DND-41 (cell line): ENCODE measurements around the gene NR5A1.

Experiments used
- ATAC-seq: fragments of 200-7000 bp; cut with Tn5 transposase; 3 replicates; pipeline ENCODE4 v1.9.1; 2021; ENCODE audit warnings: low read depth; ENCODE audit not compliant: insufficient read depth
- DNase-seq: peaks from one replicate; pipeline ENCODE4 v3.0.0-alpha.2; 2020
- H2AFZ ChIP-seq: 2 replicates; pipeline ENCODE4 v1.6.0; 2012; ENCODE audit warnings: low read depth, low read length
- H3K27ac ChIP-seq: 2 replicates; pipeline ENCODE4 v1.5.1; 2012; ENCODE audit warnings: low read length, inconsistent platforms
- H3K27me3 ChIP-seq: fragments of 200-600 bp; sonication (generic); 2 replicates; pipeline ENCODE4 v1.6.0; 2012; ENCODE audit warnings: low read length, mild to moderate bottlenecking, inconsistent platforms; ENCODE audit not compliant: insufficient read depth, poor library complexity
- H3K36me3 ChIP-seq: 2 replicates; pipeline ENCODE4 v1.5.1; 2012; ENCODE audit warnings: low read length, inconsistent platforms; ENCODE audit not compliant: insufficient read depth
- H3K4me1 ChIP-seq: 2 replicates; pipeline ENCODE4 v1.5.1; 2012; ENCODE audit warnings: mild to moderate bottlenecking, low read length; ENCODE audit not compliant: insufficient read depth
- H3K4me2 ChIP-seq: 2 replicates; pipeline ENCODE4 v1.6.0; 2012; ENCODE audit warnings: mild to moderate bottlenecking, moderate library complexity, low read length, inconsistent platforms; ENCODE audit not compliant: insufficient read depth
- H3K4me3 ChIP-seq, 2 experiments: fragments of 200-600 bp in 1 of 2; shearing (Covaris generic) in 1 of 2; 2 replicates each; pipeline ENCODE4 v1.5.1; 2012 to 2016; ENCODE audit warnings: inconsistent platforms in 2 of 2, low read length in 2 of 2, mild to moderate bottlenecking in 2 of 2, low read depth in 1 of 2, moderate library complexity in 1 of 2
- H3K79me2 ChIP-seq: 2 replicates; pipeline ENCODE4 v1.6.0; 2012; ENCODE audit warnings: low read length, inconsistent platforms; ENCODE audit not compliant: insufficient read depth
- H3K9ac ChIP-seq: 2 replicates; pipeline ENCODE4 v1.6.0; 2012; ENCODE audit warnings: low read depth, mild to moderate bottlenecking, inconsistent platforms, low read length, moderate library complexity
- H3K9me3 ChIP-seq: 2 replicates; pipeline ENCODE4 v1.5.1; 2012; ENCODE audit warnings: low read length, moderate library complexity, mild to moderate bottlenecking, inconsistent platforms; ENCODE audit not compliant: insufficient read depth, severe bottlenecking
- H4K20me1 ChIP-seq: 2 replicates; pipeline ENCODE4 v1.6.0; 2012; ENCODE audit warnings: low read length; ENCODE audit not compliant: insufficient read depth
- EZH2 ChIP-seq: IDR thresholded peaks from 3 replicates; pipeline ENCODE4 v1.6.1; 2012; ENCODE audit warnings: borderline replicate concordance, low read depth, mild to moderate bottlenecking, moderate library complexity, low read length, inconsistent platforms; ENCODE audit not compliant: severe bottlenecking
- TF ChIP-seq, protein P1 (sequence below): IDR thresholded peaks from 2 replicates; pipeline ENCODE4 v1.5.1; 2012; ENCODE audit warnings: borderline replicate concordance, low read length, moderate library complexity, mild to moderate bottlenecking; ENCODE audit not compliant: poor library complexity, severe bottlenecking; ENCODE audit errors: extremely low read depth

Gene NR5A1

DNA sequence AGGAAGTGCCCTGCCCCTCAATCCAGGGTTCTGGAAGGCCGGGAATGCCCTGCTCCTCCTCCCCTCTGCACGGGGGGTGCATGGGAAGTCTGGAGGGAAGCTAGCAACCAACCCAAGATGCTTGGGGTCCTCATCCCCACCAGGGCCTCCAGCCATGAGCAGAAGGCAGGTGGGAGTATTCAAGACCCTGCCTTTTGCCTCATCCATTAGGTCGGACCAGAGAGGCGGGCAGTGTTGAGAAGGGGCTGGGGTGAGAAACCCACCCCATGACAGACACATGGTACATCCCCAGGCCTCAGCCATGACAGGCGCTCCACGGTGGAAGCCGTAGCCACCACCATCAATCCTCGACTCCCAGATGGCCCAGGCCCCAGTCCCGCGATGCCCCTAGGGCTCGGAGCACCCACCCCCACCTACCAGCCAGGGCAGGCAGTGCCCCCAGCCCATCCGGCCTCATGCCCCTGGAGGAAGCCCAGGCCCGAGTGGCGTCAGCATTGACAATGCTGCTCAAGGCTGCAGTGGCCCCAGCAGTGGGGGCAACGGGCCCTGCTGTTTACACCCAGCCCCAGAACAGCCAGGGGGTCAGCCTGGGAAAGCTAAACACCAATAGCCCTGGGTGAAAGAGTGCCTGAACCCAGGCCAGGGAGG is 8.6 kb downstream of the NR5A1 start:
- Histone ChIP-seq H3K9me3 (no peaks in the 10 kb centered on the region), H3K36me3 (no peaks in the 10 kb centered on the region), H3K79me2 (no peaks in the 10 kb centered on the region), H3K4me1 (no peaks in the 10 kb centered on the region), H3K9ac (no peak overlapping the region), H2AFZ (no peak overlapping the region), H3K4me2 (no peak overlapping the region), H3K27me3 (no peaks in the 10 kb centered on the region), H3K4me3 (no peak overlapping the region), H4K20me1 (peaks cover 3% of the 10 kb centered on the region; the same call in 1 of the 2 replicates), H3K27ac (no peak overlapping the region)
- ATAC-seq = no peak
- DNase-seq = no peak
- TF ChIP-seq, protein P1, sequence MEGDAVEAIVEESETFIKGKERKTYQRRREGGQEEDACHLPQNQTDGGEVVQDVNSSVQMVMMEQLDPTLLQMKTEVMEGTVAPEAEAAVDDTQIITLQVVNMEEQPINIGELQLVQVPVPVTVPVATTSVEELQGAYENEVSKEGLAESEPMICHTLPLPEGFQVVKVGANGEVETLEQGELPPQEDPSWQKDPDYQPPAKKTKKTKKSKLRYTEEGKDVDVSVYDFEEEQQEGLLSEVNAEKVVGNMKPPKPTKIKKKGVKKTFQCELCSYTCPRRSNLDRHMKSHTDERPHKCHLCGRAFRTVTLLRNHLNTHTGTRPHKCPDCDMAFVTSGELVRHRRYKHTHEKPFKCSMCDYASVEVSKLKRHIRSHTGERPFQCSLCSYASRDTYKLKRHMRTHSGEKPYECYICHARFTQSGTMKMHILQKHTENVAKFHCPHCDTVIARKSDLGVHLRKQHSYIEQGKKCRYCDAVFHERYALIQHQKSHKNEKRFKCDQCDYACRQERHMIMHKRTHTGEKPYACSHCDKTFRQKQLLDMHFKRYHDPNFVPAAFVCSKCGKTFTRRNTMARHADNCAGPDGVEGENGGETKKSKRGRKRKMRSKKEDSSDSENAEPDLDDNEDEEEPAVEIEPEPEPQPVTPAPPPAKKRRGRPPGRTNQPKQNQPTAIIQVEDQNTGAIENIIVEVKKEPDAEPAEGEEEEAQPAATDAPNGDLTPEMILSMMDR = no peak
- TF ChIP-seq EZH2 = no peak

DNA sequence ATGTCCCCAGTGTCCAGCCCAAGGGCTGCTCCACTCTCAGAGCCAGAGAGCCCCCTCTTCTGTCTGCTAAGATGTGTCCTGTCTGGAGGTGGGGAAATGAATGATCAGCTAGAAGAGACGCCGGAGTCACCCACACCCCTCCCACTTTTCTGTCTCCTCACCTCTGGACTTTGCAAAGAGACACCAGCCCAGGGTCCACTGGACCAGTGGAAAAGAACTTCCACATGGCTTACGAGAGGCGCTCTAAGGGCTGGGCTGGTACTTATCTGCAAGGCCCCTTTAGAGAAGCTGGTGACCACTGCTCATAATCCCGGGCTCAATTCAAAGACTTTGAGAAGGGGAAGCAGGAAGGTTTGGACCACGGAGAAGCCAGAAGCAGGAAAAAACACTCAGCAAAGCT is 9.2 kb downstream of the NR5A1 start:
- TF ChIP-seq, protein P1 = no peak
- no peak for TF ChIP-seq EZH2
- Histone ChIP-seq H3K36me3 (no peaks in the 10 kb centered on the region), H3K9me3 (no peaks in the 10 kb centered on the region), H3K27ac (no peak overlapping the region), H3K27me3 (no peaks in the 10 kb centered on the region), H3K4me3 (no peak overlapping the region), H3K4me2 (no peak overlapping the region), H3K9ac (no peak overlapping the region), H2AFZ (no peak overlapping the region), H4K20me1 (peaks cover 3% of the 10 kb centered on the region; the same call in 1 of the 2 replicates), H3K4me1 (no peaks in the 10 kb centered on the region), H3K79me2 (no peaks in the 10 kb centered on the region)
- DNase-seq (no peak), ATAC-seq (no peak)

DNA sequence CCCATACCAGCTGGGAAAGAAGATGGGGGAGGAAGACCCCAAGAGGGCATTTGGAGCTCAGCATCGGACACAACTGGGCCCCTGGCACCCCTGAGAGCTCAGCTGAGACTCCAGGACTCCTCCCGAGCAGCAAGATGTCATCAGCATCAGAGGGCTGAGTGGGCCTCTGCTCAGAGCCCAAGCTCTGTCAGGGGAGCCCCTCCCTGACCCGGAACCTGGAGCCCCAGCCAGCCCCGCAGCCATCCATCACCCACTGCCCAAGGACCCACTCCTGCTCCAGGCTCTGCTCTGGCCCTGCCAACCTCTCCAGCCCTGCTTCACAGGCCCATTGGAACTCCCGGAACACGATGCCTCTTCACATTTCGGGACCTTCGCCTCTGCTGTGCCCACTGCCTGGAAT is 9.8 kb downstream of the NR5A1 start:
- DNase-seq (no peak), ATAC-seq (no peak)
- Histone ChIP-seq H3K4me2 (no peak overlapping the region), H3K79me2 (no peaks in the 10 kb centered on the region), H3K36me3 (no peaks in the 10 kb centered on the region), H2AFZ (no peak overlapping the region), H3K9ac (no peak overlapping the region), H3K4me1 (no peaks in the 10 kb centered on the region), H3K9me3 (no peaks in the 10 kb centered on the region), H4K20me1 (peaks cover 3% of the 10 kb centered on the region; the same call in 1 of the 2 replicates), H3K27ac (no peak overlapping the region), H3K4me3 (no peak overlapping the region), H3K27me3 (no peaks in the 10 kb centered on the region)
- TF ChIP-seq, protein P1 = no peak
- TF ChIP-seq EZH2 = no peak

DNA sequence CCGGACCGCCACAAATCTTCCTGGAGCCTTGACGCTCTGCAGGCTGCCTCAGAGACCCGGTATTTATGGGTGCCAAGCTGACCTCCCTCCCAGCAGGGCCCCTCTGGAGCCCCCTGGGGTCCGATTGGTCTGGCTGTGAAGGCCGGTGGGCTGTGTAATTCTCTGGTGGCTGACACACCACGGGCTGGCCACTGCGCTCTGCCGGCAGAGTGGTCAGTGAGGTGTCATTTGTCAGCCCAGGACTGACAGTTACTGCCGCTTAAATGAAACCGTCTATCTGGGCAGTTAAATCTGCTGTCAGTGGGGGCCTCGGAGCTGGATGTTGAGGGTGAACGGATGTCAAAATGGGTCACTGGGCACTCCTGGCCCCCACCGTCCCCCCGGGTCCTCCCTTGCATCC is 10.7 kb downstream of the NR5A1 start:
- DNase-seq (no peak), ATAC-seq (no peak; the same call in 2 of the 3 replicates)
- Histone ChIP-seq H3K79me2 (no peaks in the 10 kb centered on the region), H3K9me3 (no peaks in the 10 kb centered on the region), H3K9ac (no peak overlapping the region), H2AFZ (no peak overlapping the region), H3K4me1 (no peaks in the 10 kb centered on the region), H3K27ac (no peak overlapping the region), H3K36me3 (no peaks in the 10 kb centered on the region), H3K27me3 (no peaks in the 10 kb centered on the region), H4K20me1 (peaks cover 3% of the 10 kb centered on the region; the same call in 1 of the 2 replicates), H3K4me3 (no peak overlapping the region), H3K4me2 (no peak overlapping the region)
- TF ChIP-seq, protein P1 = no peak
- TF ChIP-seq EZH2 = no peak
